ENCODE measurements around the gene CNNM1. TPM values are rescaled to one million over a fixed set of nuclear protein-coding genes. Genes with fewer than 3 reads are reported as not detected.

Gene CNNM1
- total and polyA plus RNA-seq, 2 donors (not counting 1 experiment from before 2014, with no cell fraction given): not detected

DNA sequence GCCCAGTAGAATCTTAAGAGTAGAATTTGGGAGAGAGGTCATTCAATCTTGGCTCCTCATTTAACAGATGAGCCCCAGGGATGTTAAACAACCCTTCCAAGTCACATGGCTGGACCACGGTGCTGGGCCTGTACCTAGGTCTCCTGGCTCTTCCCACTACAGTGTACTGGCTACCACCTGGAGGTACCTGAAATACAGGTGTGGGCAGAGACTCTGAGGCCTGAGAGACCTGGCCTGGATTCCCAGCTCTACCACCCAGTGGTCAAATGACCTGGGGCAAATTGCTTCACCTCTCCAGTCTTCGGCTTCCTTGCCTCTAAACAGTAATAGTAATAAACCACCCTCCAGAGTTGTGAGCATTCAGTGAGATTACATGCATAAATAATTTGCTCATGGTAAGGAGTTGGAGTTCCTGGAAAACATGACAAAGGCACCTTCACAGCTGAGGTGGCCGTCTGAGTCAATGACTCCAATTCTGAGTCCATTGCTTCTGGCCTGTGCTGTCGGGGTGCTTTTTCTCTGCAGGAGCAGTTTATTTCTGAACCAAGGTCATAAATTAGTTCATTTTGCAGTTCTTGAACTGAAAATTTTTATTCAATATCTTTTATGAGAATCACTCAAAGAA is 98.5 kb downstream of the CNNM1 start:
- Histone ChIP-seq H4K20me1 (ENCODE audit: control insufficient read depth, insufficient read depth, low read length, poor library complexity, severe bottlenecking) (no peaks in the 10 kb centered on the region), H3K4me3 (ENCODE audit: control extremely low read depth in 1 of 5, extremely low read depth in 1 of 5, insufficient read depth in 1 of 5, low read depth in 2 of 5, low read length in 4 of 5) (no peak overlapping the region), H2AFZ (ENCODE audit: insufficient read depth, low read depth, low read length, poor library complexity, severe bottlenecking) (no peak overlapping the region), H3K36me3 (replicated peaks in 1 of 2; ENCODE audit: control extremely low read depth in 1 of 2, control insufficient read depth in 1 of 2, extremely low read depth in 1 of 2, insufficient read depth in 2 of 2, low read length in 1 of 2) (no peaks in the 10 kb centered on the region), H3K79me2 (ENCODE audit: control insufficient read depth, insufficient read depth, low read length) (peaks cover 3% of the 10 kb centered on the region), H3K9ac (ENCODE audit: low read length) (no peak overlapping the region), H3K4me2 (replicated peaks; ENCODE audit: low read depth, low read length, poor library complexity, severe bottlenecking) (no peak overlapping the region), H3K9me3 (ENCODE audit: control extremely low read depth in 1 of 3, control insufficient read depth in 2 of 3, insufficient read depth in 1 of 3, low read length in 2 of 3) (no peaks in the 10 kb centered on the region), H3K27ac (ENCODE audit: low read length in 2 of 2) (no peak overlapping the region), H3K4me1 (ENCODE audit: control insufficient read depth in 2 of 2, insufficient read depth in 2 of 2, low read length in 2 of 2) (peaks cover 13 to 21% of the 10 kb centered on the region in 2 donors), H3K27me3 (replicated peaks in 1 of 4; ENCODE audit: control extremely low read depth in 1 of 4, control insufficient read depth in 3 of 4, insufficient read depth in 4 of 4, low read length in 3 of 4) (no peaks in the 10 kb centered on the region)
- Mint-ChIP-seq H3K27me3 (no peaks in the 10 kb centered on the region), H3K9me3 (ENCODE audit: insufficient read depth) (no peaks in the 10 kb centered on the region), H3K4me1 (peaks cover 28% of the 10 kb centered on the region), H3K4me3 (no peak overlapping the region), H3K27ac (no peak overlapping the region)
- DNase-seq (no peak), ATAC-seq (ENCODE audit: low read depth) (no peak)
- ChIA-PET POLR2A (no interaction called here), CTCF (interaction anchor here (1.1 kb wide), 1 partner anchor 184 kb away, joined by 3 read pairs; no protein-coding TSS in a partner anchor)
- WGBS (ENCODE audit: insufficient coverage): 100% methylated on average over 1 of the region's 4 CpGs
- intact Hi-C loops (cut with micrococcal nuclease): no loop called here
- TF ChIP-seq, protein P1, sequence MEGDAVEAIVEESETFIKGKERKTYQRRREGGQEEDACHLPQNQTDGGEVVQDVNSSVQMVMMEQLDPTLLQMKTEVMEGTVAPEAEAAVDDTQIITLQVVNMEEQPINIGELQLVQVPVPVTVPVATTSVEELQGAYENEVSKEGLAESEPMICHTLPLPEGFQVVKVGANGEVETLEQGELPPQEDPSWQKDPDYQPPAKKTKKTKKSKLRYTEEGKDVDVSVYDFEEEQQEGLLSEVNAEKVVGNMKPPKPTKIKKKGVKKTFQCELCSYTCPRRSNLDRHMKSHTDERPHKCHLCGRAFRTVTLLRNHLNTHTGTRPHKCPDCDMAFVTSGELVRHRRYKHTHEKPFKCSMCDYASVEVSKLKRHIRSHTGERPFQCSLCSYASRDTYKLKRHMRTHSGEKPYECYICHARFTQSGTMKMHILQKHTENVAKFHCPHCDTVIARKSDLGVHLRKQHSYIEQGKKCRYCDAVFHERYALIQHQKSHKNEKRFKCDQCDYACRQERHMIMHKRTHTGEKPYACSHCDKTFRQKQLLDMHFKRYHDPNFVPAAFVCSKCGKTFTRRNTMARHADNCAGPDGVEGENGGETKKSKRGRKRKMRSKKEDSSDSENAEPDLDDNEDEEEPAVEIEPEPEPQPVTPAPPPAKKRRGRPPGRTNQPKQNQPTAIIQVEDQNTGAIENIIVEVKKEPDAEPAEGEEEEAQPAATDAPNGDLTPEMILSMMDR (IDR thresholded peaks at IDR 0.05): no peak
- no peak for TF ChIP-seq EZH2 (IDR thresholded peaks at IDR 0.05; ENCODE audit: borderline replicate concordance, insufficient read depth, low read depth, low read length, poor library complexity, severe bottlenecking)

DNA sequence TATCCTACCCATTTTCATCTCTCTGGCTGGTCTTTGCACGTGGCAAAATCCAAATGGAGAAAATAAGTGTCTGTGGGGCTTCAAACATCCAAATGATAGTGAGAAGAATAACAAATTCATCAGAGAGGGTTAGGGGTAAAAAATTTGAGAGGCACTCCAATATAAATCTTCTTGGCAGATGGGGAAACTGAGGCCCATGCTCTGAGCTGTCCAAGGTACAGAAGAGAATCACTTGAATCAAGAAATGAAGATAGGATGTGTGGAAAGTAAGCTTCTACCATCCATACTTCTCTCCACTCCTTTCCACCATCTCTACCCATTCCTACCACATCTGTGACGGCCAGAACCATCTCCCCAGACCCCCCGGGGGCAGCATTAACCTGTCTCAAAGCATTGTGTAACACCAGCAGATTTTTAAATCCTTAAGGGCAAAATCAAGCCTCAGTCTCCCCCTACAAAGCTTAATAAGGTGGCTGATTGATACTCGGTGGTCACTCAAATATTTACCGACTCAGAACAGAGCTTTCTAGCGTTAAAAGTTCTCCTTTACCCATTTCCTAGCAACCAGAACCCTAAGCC is 100.5 kb downstream of the CNNM1 start:
- ChIA-PET CTCF (interaction anchor here (0.9 to 2.1 kb wide), 4 partner anchors 37 to 182 kb away, joined by 3 to 9 read pairs (median 4); no protein-coding TSS in a partner anchor), POLR2A (interaction anchor here (0.9 to 2.1 kb wide), 2 partner anchors 13 to 191 kb away, joined by 7 to 11 read pairs; partner anchors contain the start of gene SLC25A28)
- Mint-ChIP-seq H3K9me3 (ENCODE audit: insufficient read depth) (no peaks in the 10 kb centered on the region), H3K4me1 (peaks cover 28% of the 10 kb centered on the region), H3K27me3 (no peaks in the 10 kb centered on the region), H3K27ac (peak overlapping the region; percentile 75), H3K4me3 (peak overlapping the region; percentile 99)
- Histone ChIP-seq H2AFZ (ENCODE audit: insufficient read depth, low read depth, low read length, poor library complexity, severe bottlenecking) (peak overlapping the region; percentile 95), H3K4me1 (ENCODE audit: control insufficient read depth in 2 of 2, insufficient read depth in 2 of 2, low read length in 2 of 2) (peaks cover 13 to 21% of the 10 kb centered on the region in 2 donors), H3K9me3 (ENCODE audit: control extremely low read depth in 1 of 3, control insufficient read depth in 2 of 3, insufficient read depth in 1 of 3, low read length in 2 of 3) (no peaks in the 10 kb centered on the region), H3K9ac (ENCODE audit: low read length) (peak overlapping the region; percentile 80), H3K27ac (ENCODE audit: low read length in 2 of 2) (peak overlapping the region; percentile 81 to 85), H3K4me3 (ENCODE audit: control extremely low read depth in 1 of 5, extremely low read depth in 1 of 5, insufficient read depth in 1 of 5, low read depth in 2 of 5, low read length in 4 of 5) (peak overlapping the region in 4 of 5 experiments; percentile 73 to 87 (median 78)), H3K27me3 (replicated peaks in 1 of 4; ENCODE audit: control extremely low read depth in 1 of 4, control insufficient read depth in 3 of 4, insufficient read depth in 4 of 4, low read length in 3 of 4) (no peaks in the 10 kb centered on the region), H4K20me1 (ENCODE audit: control insufficient read depth, insufficient read depth, low read length, poor library complexity, severe bottlenecking) (no peaks in the 10 kb centered on the region), H3K79me2 (ENCODE audit: control insufficient read depth, insufficient read depth, low read length) (peaks cover 3% of the 10 kb centered on the region), H3K4me2 (replicated peaks; ENCODE audit: low read depth, low read length, poor library complexity, severe bottlenecking) (peak overlapping the region; percentile 90), H3K36me3 (replicated peaks in 1 of 2; ENCODE audit: control extremely low read depth in 1 of 2, control insufficient read depth in 1 of 2, extremely low read depth in 1 of 2, insufficient read depth in 2 of 2, low read length in 1 of 2) (no peaks in the 10 kb centered on the region)
- ATAC-seq (ENCODE audit: low read depth): no peak
- peak; percentile 14 for DNase-seq
- TF ChIP-seq EZH2 (IDR thresholded peaks at IDR 0.05; ENCODE audit: borderline replicate concordance, insufficient read depth, low read depth, low read length, poor library complexity, severe bottlenecking): no peak
- TF ChIP-seq, protein P1 (IDR thresholded peaks at IDR 0.05): no peak
- 43% methylated on average over 4 of the region's 6 CpGs for WGBS (ENCODE audit: insufficient coverage)
- intact Hi-C loops (cut with micrococcal nuclease): loop anchor here (1.0 to 5.0 kb wide), 6 partner anchors 191 to 1483 kb away; partner anchors contain the start of genes COX15, CUTC, ENTPD7 and HIF1AN

All from B cell (primary cell).